SH-SY5Y (cell line): Measurements from ENCODE around the gene LELP1.

Experiments used
- GATA2 ChIP-seq: IDR thresholded peaks from 2 replicates; pipeline ENCODE4 v1.6.1; 2011; ENCODE audit warnings: mild to moderate bottlenecking, low read depth, low read length
- GATA3 ChIP-seq: IDR thresholded peaks from 2 replicates; pipeline ENCODE4 v1.6.1; 2011; ENCODE audit warnings: low read depth, mild to moderate bottlenecking, low read length, moderate library complexity

DNA sequence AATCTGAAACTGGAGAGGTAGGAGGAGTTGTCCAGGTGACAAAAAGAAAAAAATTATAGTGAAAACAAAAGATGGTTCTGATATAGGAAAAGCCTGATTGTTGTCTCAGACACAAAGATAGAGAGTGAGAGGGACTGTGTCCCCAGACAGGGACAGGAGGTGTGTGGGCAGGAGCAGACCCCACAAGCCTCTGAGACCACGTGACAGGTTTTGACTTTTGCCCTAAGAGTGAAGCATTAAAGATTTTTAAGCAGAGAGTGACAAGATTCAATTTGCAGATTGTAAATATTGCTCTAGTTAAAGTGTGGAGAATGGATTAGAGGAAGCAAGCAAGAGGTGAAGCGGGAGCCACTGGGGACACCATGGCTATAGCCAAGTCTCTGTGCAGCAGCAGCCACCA is 24.6 kb downstream of the LELP1 start:
- TF ChIP-seq GATA2 (no peak), GATA3 (no peak)
